Naive B cell (primary cell): ENCODE data around the gene SPATA13. TPM values are rescaled to one million over a fixed set of nuclear protein-coding genes. Genes with fewer than 3 reads are reported as not detected.
"Not testable (repeated sequence)": the region's sequence is repeated elsewhere in the genome, so short reads cannot be mapped to it uniquely, and the experiment has no call there.

Experiments
- ATAC-seq, 2 donors: fragments of 150-1000 bp; cut with Tn5 transposase; 2 replicates each; pipeline ENCODE4 v1.10.0; 2021; ENCODE audit warnings: low read depth in 2 of 2, mild to moderate bottlenecking in 2 of 2, moderate library complexity in 2 of 2
- DNase-seq: peaks from one replicate; pipeline ENCODE4 v3.0.0; 2022
- H3K27ac Mint-ChIP-seq, 6 donors: one replicate each; pipeline ENCODE4 v1.8.0; 2020 to 2022; ENCODE audit warnings: mild to moderate bottlenecking in 6 of 6, mixed read lengths in 6 of 6, moderate library complexity in 5 of 6, inconsistent platforms in 2 of 6
- H3K27me3 Mint-ChIP-seq, 3 donors: one replicate each; pipeline ENCODE4 v1.8.0; 2021 to 2022; ENCODE audit warnings: mixed read lengths in 3 of 3, mild to moderate bottlenecking in 1 of 3
- H3K36me3 Mint-ChIP-seq, 2 donors: one replicate each; pipeline ENCODE4 v1.8.0; 2020 to 2022; ENCODE audit warnings: mixed read lengths in 2 of 2, inconsistent platforms in 1 of 2, mild to moderate bottlenecking in 1 of 2
- H3K4me1 Mint-ChIP-seq, 3 donors: one replicate each; pipeline ENCODE4 v1.8.0; 2020 to 2022; ENCODE audit warnings: mixed read lengths in 3 of 3, inconsistent platforms in 1 of 3, mild to moderate bottlenecking in 1 of 3, moderate library complexity in 1 of 3
- H3K4me3 Mint-ChIP-seq, 8 donors: one replicate each; pipeline ENCODE4 v1.8.0; 2020 to 2022; ENCODE audit warnings: mild to moderate bottlenecking in 8 of 8, mixed read lengths in 8 of 8, moderate library complexity in 8 of 8, inconsistent platforms in 2 of 8
- H3K9me3 Mint-ChIP-seq, 7 donors: one replicate each; pipeline ENCODE4 v1.8.0; 2020 to 2022; ENCODE audit warnings: mixed read lengths in 7 of 7, mild to moderate bottlenecking in 5 of 7, inconsistent platforms in 2 of 7, moderate library complexity in 1 of 7
- polyA plus RNA-seq, 6 donors: library from polyadenylated mRNA; unstranded; fragments of 300-500 nt; fragmentation: Illumina TruSeq; gene quantifications; one replicate each; pipeline ENCODE4 v1.2.3, GENCODE V29; 2021; ENCODE audit warnings: low read depth in 6 of 6

SPATA13 gene
- polyA plus RNA-seq, 6 donors from 2014 or later = 2.2 to 8.3 (median 5.3) TPM; not detected in 1

DNA sequence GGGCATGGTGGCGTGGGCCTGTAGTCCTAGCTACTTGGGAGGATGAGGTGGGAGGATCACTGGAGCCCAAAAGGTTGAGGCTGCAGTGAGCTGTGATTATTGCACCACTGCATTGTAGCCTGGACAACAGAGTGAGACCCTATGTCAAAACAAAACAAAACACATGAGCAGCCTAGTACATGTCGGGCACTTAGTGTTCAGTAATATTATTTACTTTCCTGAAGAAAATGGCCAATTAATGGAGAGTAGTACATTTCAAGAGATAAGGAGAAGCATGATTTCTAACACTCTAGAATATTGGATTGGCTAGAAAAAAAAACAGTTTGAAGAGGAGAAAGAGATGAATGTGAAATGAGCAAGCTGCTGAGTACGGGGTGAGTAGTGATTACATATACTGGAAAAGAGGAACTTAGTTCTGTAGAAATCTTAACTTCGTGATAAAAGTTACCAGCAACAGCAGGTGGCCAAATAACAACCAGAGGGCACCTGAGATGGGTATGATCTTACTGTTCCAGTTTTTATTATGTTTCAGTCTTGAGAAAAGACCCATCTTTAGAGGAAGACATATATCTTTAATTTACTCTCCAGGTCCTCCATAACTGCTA is 36.2 kb downstream of the SPATA13 start:
- Mint-ChIP-seq H3K27me3 (no peaks in the 10 kb centered on the region), H3K36me3 (no peaks in the 10 kb centered on the region), H3K4me3 (no peak overlapping the region), H3K4me1 (peaks cover 0 to 5% (median 0%) of the 10 kb centered on the region in 3 donors), H3K9me3 (no peaks in the 10 kb centered on the region), H3K27ac (peak overlapping the region in 2 of 6 donors; percentile 19 to 45)
- DNase-seq (no peak), ATAC-seq (peak in 1 of 2 donors; percentile 59)

DNA sequence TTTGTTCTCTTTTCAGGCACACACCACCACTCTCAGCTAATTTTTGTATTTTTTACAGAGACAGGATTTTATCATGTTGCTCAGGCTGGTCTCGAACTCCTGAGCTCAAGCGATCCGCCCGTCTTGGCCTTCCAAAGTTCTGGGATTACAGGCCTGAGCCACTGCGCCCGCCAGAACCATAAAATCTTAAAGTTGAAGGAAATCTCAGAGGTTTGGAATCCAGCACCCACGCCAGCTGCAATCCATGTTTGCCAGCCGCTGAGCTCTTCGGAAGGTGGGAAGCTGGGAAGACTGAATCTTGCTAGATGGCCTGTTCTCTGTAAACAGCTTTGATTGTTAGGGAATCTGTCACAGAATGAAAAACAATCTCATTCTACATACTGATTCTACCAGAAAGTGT is 38.5 kb downstream of the SPATA13 start:
- H3K27me3 Mint-ChIP-seq = no peaks in the 10 kb centered on the region
- no peak overlapping the region for H3K4me3 Mint-ChIP-seq
- no peak for ATAC-seq
- H3K9me3 Mint-ChIP-seq = no peaks in the 10 kb centered on the region
- DNase-seq = no peak
- peak overlapping the region in 1 of 6 donors; percentile 5 for H3K27ac Mint-ChIP-seq
- H3K36me3 Mint-ChIP-seq = no peaks in the 10 kb centered on the region
- H3K4me1 Mint-ChIP-seq = peaks cover 8 to 14% (median 9%) of the 10 kb centered on the region in 3 donors

GRCh38 chr13:24202215-24202614 is 41.7 kb downstream of the SPATA13 start:
- H3K9me3 Mint-ChIP-seq = no peaks in the 10 kb centered on the region
- H3K4me3 Mint-ChIP-seq = no peak overlapping the region
- H3K36me3 Mint-ChIP-seq = no peaks in the 10 kb centered on the region
- DNase-seq (no peak), ATAC-seq (no peak)
- H3K4me1 Mint-ChIP-seq = peaks cover 13 to 17% (median 13%) of the 10 kb centered on the region in 3 donors
- peaks cover 0 to 8% (median 5%) of the 10 kb centered on the region in 3 donors for H3K27me3 Mint-ChIP-seq
- no peak overlapping the region for H3K27ac Mint-ChIP-seq

- peak overlapping the region in 1 of 8 donors; percentile 55 for H3K4me3 Mint-ChIP-seq
- DNase-seq = no peak
- H3K9me3 Mint-ChIP-seq = no peaks in the 10 kb centered on the region
- H3K27me3 Mint-ChIP-seq = peaks cover 0 to 8% (median 5%) of the 10 kb centered on the region in 3 donors
- peaks cover 13 to 22% (median 13%) of the 10 kb centered on the region in 3 donors for H3K4me1 Mint-ChIP-seq
- peak overlapping the region in 2 of 6 donors; percentile 9 to 48 for H3K27ac Mint-ChIP-seq
- no peak for ATAC-seq
- H3K36me3 Mint-ChIP-seq = no peaks in the 10 kb centered on the region
Observed at GRCh38 chr13:24203273-24203672, 42.8 kb downstream of the SPATA13 start.

GRCh38 chr13:24203811-24204210 is 43.3 kb downstream of the SPATA13 start:
- H3K4me1 Mint-ChIP-seq = peaks cover 13 to 22% (median 13%) of the 10 kb centered on the region in 3 donors
- peak overlapping the region in 6 of 8 donors; percentile 2 to 71 (median 19) for H3K4me3 Mint-ChIP-seq
- peak overlapping the region in 2 of 6 donors; percentile 23 to 49 for H3K27ac Mint-ChIP-seq
- H3K36me3 Mint-ChIP-seq = no peaks in the 10 kb centered on the region
- ATAC-seq = peak in 1 of 2 donors; percentile 46
- H3K9me3 Mint-ChIP-seq = no peaks in the 10 kb centered on the region
- peaks cover 0 to 8% (median 5%) of the 10 kb centered on the region in 3 donors for H3K27me3 Mint-ChIP-seq
- no peak for DNase-seq

- H3K9me3 Mint-ChIP-seq, H3K36me3 Mint-ChIP-seq, DNase-seq, ATAC-seq, H3K27ac Mint-ChIP-seq, H3K27me3 Mint-ChIP-seq, H3K4me3 Mint-ChIP-seq: not testable (repeated sequence)
- H3K4me1 Mint-ChIP-seq = peaks cover 13 to 22% (median 13%) of the 10 kb centered on the region in 3 donors
Observed at GRCh38 chr13:24205076-24205475, 44.6 kb downstream of the SPATA13 start.

- no peak for DNase-seq
- peaks cover 0 to 16% (median 5%) of the 10 kb centered on the region in 3 donors for H3K27me3 Mint-ChIP-seq
- H3K4me1 Mint-ChIP-seq = peaks cover 13 to 22% (median 18%) of the 10 kb centered on the region in 3 donors
Observed at GRCh38 chr13:24207841-24208667, 47.5 kb downstream of the SPATA13 start.

GRCh38 chr13:24209138-24209537 is 48.6 kb downstream of the SPATA13 start:
- peaks cover 0 to 16% (median 5%) of the 10 kb centered on the region in 3 donors for H3K27me3 Mint-ChIP-seq
- H3K4me3 Mint-ChIP-seq = no peak overlapping the region
- ATAC-seq (no peak), DNase-seq (no peak)
- no peaks in the 10 kb centered on the region for H3K9me3 Mint-ChIP-seq
- peak overlapping the region in 1 of 6 donors; percentile 6 for H3K27ac Mint-ChIP-seq
- H3K4me1 Mint-ChIP-seq = peaks cover 3 to 11% (median 9%) of the 10 kb centered on the region in 3 donors
- H3K36me3 Mint-ChIP-seq = no peaks in the 10 kb centered on the region

More at GRCh38 chr13:24207841-24208667, 47.5 kb downstream of the SPATA13 start:
- Mint-ChIP-seq H3K4me3 (no peak overlapping the region), H3K27ac (no peak overlapping the region), H3K9me3 (no peaks in the 10 kb centered on the region), H3K36me3 (no peaks in the 10 kb centered on the region)
- ATAC-seq = no peak

DNA sequence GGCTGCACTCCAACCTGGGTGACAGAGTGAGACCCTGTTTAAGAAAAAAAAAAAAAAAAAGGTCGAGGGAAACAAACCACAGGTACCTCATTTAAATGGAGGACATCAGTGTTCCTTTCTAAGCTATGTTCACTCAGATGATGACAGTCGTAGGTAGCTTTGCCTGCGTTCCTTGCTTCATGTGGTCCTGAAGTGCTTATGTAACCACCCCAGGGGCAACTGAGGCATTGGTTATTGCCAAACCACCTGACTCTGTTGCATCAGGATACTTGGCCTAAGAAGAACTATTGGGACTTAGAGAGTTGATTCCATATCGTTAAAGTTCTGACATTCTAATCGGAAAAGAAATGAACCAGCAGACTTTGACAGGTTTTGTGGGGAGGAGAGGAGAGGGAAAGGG is 51.7 kb downstream of the SPATA13 start:
- no peaks in the 10 kb centered on the region for H3K36me3 Mint-ChIP-seq
- ATAC-seq = no peak
- H3K27ac Mint-ChIP-seq = peak overlapping the region in 1 of 6 donors; percentile 35
- DNase-seq = no peak
- peaks cover 23 to 35% (median 26%) of the 10 kb centered on the region in 3 donors for H3K4me1 Mint-ChIP-seq
- peaks cover 0 to 7% (median 0%) of the 10 kb centered on the region in 7 donors for H3K9me3 Mint-ChIP-seq
- H3K4me3 Mint-ChIP-seq = no peak overlapping the region
- H3K27me3 Mint-ChIP-seq = peaks cover 0 to 8% (median 4%) of the 10 kb centered on the region in 3 donors

DNA sequence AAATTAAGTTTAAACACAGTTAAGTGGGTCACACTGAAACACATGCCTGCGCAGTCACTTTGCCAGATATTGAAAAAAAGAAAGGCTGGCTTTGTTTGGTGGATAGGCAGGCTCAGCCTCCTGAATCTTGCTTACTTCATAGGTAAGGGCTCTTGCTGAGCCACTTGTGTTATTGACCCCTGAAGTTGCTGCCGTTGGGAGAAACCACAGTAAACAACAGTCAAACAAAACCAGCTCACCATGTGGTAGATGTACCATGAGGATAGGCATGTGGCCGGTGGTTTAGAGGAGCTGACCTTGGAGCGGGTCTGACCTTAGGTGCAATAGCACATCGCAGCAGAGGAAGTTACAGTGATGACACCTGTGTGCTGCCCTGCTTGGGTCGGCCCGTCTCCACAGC is 52.2 kb downstream of the SPATA13 start:
- H3K4me1 Mint-ChIP-seq = peaks cover 28 to 39% (median 29%) of the 10 kb centered on the region in 3 donors
- ATAC-seq = no peak
- no peak for DNase-seq
- peaks cover 0 to 7% (median 0%) of the 10 kb centered on the region in 7 donors for H3K9me3 Mint-ChIP-seq
- peaks cover 0 to 8% (median 4%) of the 10 kb centered on the region in 3 donors for H3K27me3 Mint-ChIP-seq
- peak overlapping the region in 1 of 8 donors; percentile 0 for H3K4me3 Mint-ChIP-seq
- H3K36me3 Mint-ChIP-seq = no peaks in the 10 kb centered on the region
- peak overlapping the region in 2 of 6 donors; percentile 11 to 57 for H3K27ac Mint-ChIP-seq

DNA sequence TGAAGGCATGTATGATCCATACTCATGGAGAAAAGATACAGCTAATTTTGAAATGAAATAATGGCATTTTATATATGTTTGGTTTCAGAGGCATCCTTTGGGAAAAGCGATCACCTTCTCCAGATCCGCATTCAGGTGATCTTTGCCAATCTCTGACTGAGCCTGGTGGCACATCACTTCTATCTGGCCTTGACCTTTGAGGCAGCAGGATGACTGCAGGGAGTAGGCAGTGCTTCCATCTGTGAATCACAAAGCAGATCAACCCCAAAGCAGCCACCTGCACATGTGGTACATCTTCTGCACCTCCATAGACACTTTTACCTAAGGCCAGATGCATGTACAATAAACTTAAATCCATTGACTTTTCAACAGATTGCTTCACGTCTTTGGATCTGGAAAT is 53.4 kb downstream of the SPATA13 start:
- peaks cover 29 to 40% (median 30%) of the 10 kb centered on the region in 3 donors for H3K4me1 Mint-ChIP-seq
- no peaks in the 10 kb centered on the region for H3K36me3 Mint-ChIP-seq
- ATAC-seq = no peak
- peaks cover 0 to 8% (median 4%) of the 10 kb centered on the region in 3 donors for H3K27me3 Mint-ChIP-seq
- H3K4me3 Mint-ChIP-seq = no peak overlapping the region
- DNase-seq = no peak
- H3K27ac Mint-ChIP-seq = no peak overlapping the region
- H3K9me3 Mint-ChIP-seq = peaks cover 0 to 7% (median 0%) of the 10 kb centered on the region in 7 donors

GRCh38 chr13:24214528-24214927 is 54.0 kb downstream of the SPATA13 start:
- H3K36me3 Mint-ChIP-seq = no peaks in the 10 kb centered on the region
- peak overlapping the region in 4 of 8 donors; percentile 20 to 61 (median 36) for H3K4me3 Mint-ChIP-seq
- DNase-seq (peak; percentile 23), ATAC-seq (peak; percentile 77 to 83)
- peak overlapping the region in 3 of 6 donors; percentile 15 to 87 (median 55) for H3K27ac Mint-ChIP-seq
- peaks cover 0 to 7% (median 0%) of the 10 kb centered on the region in 7 donors for H3K9me3 Mint-ChIP-seq
- peaks cover 29 to 40% (median 30%) of the 10 kb centered on the region in 3 donors for H3K4me1 Mint-ChIP-seq
- H3K27me3 Mint-ChIP-seq = peaks cover 0 to 8% (median 4%) of the 10 kb centered on the region in 3 donors

DNA sequence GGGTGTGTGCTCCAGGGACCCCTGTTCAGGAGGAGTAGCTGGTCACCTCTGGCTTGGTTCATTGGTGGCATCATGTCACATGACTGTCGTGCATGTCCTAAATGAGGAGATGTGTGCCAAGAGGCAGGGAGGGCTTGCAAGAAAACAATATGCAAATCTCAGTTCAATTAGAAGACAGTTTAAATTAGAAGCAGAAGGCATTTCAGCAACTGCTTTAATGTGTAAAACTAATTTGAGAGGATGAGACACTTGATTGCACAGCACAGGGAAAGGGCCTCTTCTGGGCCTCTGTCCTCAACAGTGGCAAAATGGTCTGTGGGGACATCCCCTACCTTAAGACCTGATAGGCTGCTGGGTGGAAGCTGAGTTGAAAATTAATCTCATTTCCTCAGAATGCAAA is 54.6 kb downstream of the SPATA13 start:
- Mint-ChIP-seq H3K36me3 (peaks cover 0 to 3% of the 10 kb centered on the region in 2 donors), H3K27ac (peak overlapping the region in 2 of 6 donors; percentile 55 to 87), H3K9me3 (peaks cover 0 to 7% (median 0%) of the 10 kb centered on the region in 7 donors), H3K4me1 (peaks cover 29 to 40% (median 33%) of the 10 kb centered on the region in 3 donors), H3K27me3 (peaks cover 0 to 8% (median 4%) of the 10 kb centered on the region in 3 donors), H3K4me3 (peak overlapping the region in 4 of 8 donors; percentile 20 to 61 (median 36))
- peak; percentile 61 to 70 for ATAC-seq
- no peak for DNase-seq
